Karpas-422 (cell line): ENCODE measurements around the gene LMO3. TPM values are rescaled to one million over a fixed set of nuclear protein-coding genes. Genes with fewer than 3 reads are reported as not detected.

Source experiments
- DNase-seq: peaks from one replicate; pipeline ENCODE4 v3.0.0-alpha.2; 2015
- H2AFZ ChIP-seq: fragments of 200-600 bp; sonication (generic); 2 replicates; pipeline ENCODE4 v1.6.1; 2014; ENCODE audit warnings: antibody characterized with exemption, low read length, mixed read lengths
- H3K27ac ChIP-seq: fragments of 200-600 bp; sonication (generic); 2 replicates; pipeline ENCODE4 v1.5.1; 2014; ENCODE audit warnings: mild to moderate bottlenecking, low read length, moderate library complexity
- H3K27me3 ChIP-seq: fragments of 200-600 bp; sonication (generic); 2 replicates; pipeline ENCODE4 v1.6.1; 2014; ENCODE audit warnings: low read length, mixed read lengths
- H3K36me3 ChIP-seq: fragments of 200-600 bp; sonication (generic); 2 replicates; pipeline ENCODE4 v1.6.1; 2014; ENCODE audit warnings: low read length, mixed read lengths; ENCODE audit not compliant: insufficient read depth
- H3K4me1 ChIP-seq: fragments of 200-600 bp; sonication (generic); 2 replicates; pipeline ENCODE4 v1.6.1; 2014; ENCODE audit warnings: mild to moderate bottlenecking, low read length, mixed read lengths
- H3K4me2 ChIP-seq: fragments of 200-600 bp; sonication (generic); 2 replicates; pipeline ENCODE4 v1.6.1; 2014; ENCODE audit warnings: low read length, low read depth, mild to moderate bottlenecking; ENCODE audit not compliant: poor library complexity, severe bottlenecking
- H3K4me3 ChIP-seq: fragments of 200-600 bp; sonication (generic); 2 replicates; pipeline ENCODE4 v1.5.1; 2014; ENCODE audit warnings: mild to moderate bottlenecking, antibody characterized with exemption, low read length, mixed read lengths
- H3K79me2 ChIP-seq: fragments of 200-600 bp; sonication (generic); 2 replicates; pipeline ENCODE4 v1.6.1; 2014; ENCODE audit warnings: mild to moderate bottlenecking, low read length, mixed read lengths
- H3K9ac ChIP-seq: fragments of 200-600 bp; sonication (generic); 2 replicates; pipeline ENCODE4 v1.6.0; 2014; ENCODE audit warnings: low read length
- H3K9me2 ChIP-seq: fragments of 200-600 bp; sonication (generic), shearing (Covaris generic); replicated peaks from 2 replicates; pipeline ENCODE4 v1.6.0; 2014; ENCODE audit warnings: mild to moderate bottlenecking, low read length, moderate library complexity; ENCODE audit not compliant: insufficient read depth
- H3K9me3 ChIP-seq: fragments of 300-700, 200-600 bp; sonication (generic); 2 replicates; pipeline ENCODE4 v1.6.1; 2014; ENCODE audit warnings: low read length, mixed read lengths
- H4K20me1 ChIP-seq: fragments of 200-600 bp; sonication (generic); 2 replicates; pipeline ENCODE4 v1.6.1; 2014; ENCODE audit warnings: mild to moderate bottlenecking, antibody characterized with exemption, low read length, low read depth; ENCODE audit not compliant: insufficient read depth
- total RNA-seq: library from RNA; depleted of rRNA; stranded (reverse); fragments of >200 nt; shearing (Covaris generic); gene quantifications from 2 replicates; pipeline ENCODE4 v1.2.3, GENCODE V29; 2014; ENCODE audit warnings: low replicate concordance

Gene LMO3
- total RNA-seq, 1 experiment from 2014 or later = not detected

- Histone ChIP-seq H2AFZ (no peak overlapping the region), H3K9ac (no peak overlapping the region), H3K79me2 (no peaks in the 10 kb centered on the region), H3K9me2 (no peaks in the 10 kb centered on the region), H4K20me1 (no peaks in the 10 kb centered on the region), H3K36me3 (no peaks in the 10 kb centered on the region), H3K9me3 (0 out of 2 replicates have a peak, but pooled peaks cover 8% of the 10 kb centered on the region), H3K4me1 (no peaks in the 10 kb centered on the region), H3K27ac (no peak overlapping the region), H3K4me2 (no peak overlapping the region), H3K27me3 (no peaks in the 10 kb centered on the region), H3K4me3 (no peak overlapping the region)
- DNase-seq = no peak
Measured at GRCh38 chr12:16579041-16579440, 26.9 kb downstream of the LMO3 start.

GRCh38 chr12:16573398-16574077 is 32.4 kb downstream of the LMO3 start:
- no peaks in the 10 kb centered on the region for H3K79me2 ChIP-seq
- no peaks in the 10 kb centered on the region for H3K4me1 ChIP-seq
- H3K9me2 ChIP-seq = no peaks in the 10 kb centered on the region
- 0 out of 2 replicates have a peak, but pooled peaks cover 8% of the 10 kb centered on the region for H3K9me3 ChIP-seq
- no peak for DNase-seq
- no peak overlapping the region for H3K4me3 ChIP-seq
- H3K27ac ChIP-seq = no peak overlapping the region
- no peaks in the 10 kb centered on the region for H3K27me3 ChIP-seq
- no peak overlapping the region for H3K4me2 ChIP-seq
- no peak overlapping the region for H3K9ac ChIP-seq
- H2AFZ ChIP-seq = no peak overlapping the region
- no peaks in the 10 kb centered on the region for H4K20me1 ChIP-seq
- no peaks in the 10 kb centered on the region for H3K36me3 ChIP-seq

- Histone ChIP-seq H3K9me3 (peaks cover 4% of the 10 kb centered on the region; the same call in 1 of the 2 replicates), H4K20me1 (no peaks in the 10 kb centered on the region), H3K27me3 (no peaks in the 10 kb centered on the region), H3K9me2 (no peaks in the 10 kb centered on the region), H3K4me1 (no peaks in the 10 kb centered on the region), H3K79me2 (no peaks in the 10 kb centered on the region), H3K4me3 (no peak overlapping the region), H2AFZ (no peak overlapping the region), H3K9ac (no peak overlapping the region), H3K27ac (no peak overlapping the region), H3K4me2 (no peak overlapping the region), H3K36me3 (no peaks in the 10 kb centered on the region)
- DNase-seq = no peak
Measured at GRCh38 chr12:16568873-16569272, 37.1 kb downstream of the LMO3 start.

GRCh38 chr12:16564675-16565074 is 41.3 kb downstream of the LMO3 start:
- Histone ChIP-seq H3K9me2 (no peaks in the 10 kb centered on the region), H3K4me3 (no peak overlapping the region), H3K36me3 (no peaks in the 10 kb centered on the region), H3K9me3 (no peaks in the 10 kb centered on the region; the same call in 1 of the 2 replicates), H3K9ac (no peak overlapping the region), H3K4me2 (no peak overlapping the region), H3K79me2 (no peaks in the 10 kb centered on the region), H3K4me1 (no peaks in the 10 kb centered on the region), H3K27ac (no peak overlapping the region), H3K27me3 (no peaks in the 10 kb centered on the region), H4K20me1 (no peaks in the 10 kb centered on the region), H2AFZ (no peak overlapping the region)
- no peak for DNase-seq

- no peaks in the 10 kb centered on the region for H3K36me3 ChIP-seq
- no peaks in the 10 kb centered on the region; the same call in 1 of the 2 replicates for H3K9me3 ChIP-seq
- H3K4me2 ChIP-seq = no peak overlapping the region
- no peaks in the 10 kb centered on the region for H4K20me1 ChIP-seq
- DNase-seq = no peak
- H3K79me2 ChIP-seq = no peaks in the 10 kb centered on the region
- no peaks in the 10 kb centered on the region for H3K27me3 ChIP-seq
- no peak overlapping the region for H3K27ac ChIP-seq
- no peaks in the 10 kb centered on the region for H3K4me1 ChIP-seq
- H2AFZ ChIP-seq = no peak overlapping the region
- H3K4me3 ChIP-seq = no peak overlapping the region
- no peak overlapping the region for H3K9ac ChIP-seq
- no peaks in the 10 kb centered on the region for H3K9me2 ChIP-seq
Measured at GRCh38 chr12:16563504-16563903, 42.5 kb downstream of the LMO3 start.

GRCh38 chr12:16562921-16563320 is 43.0 kb downstream of the LMO3 start:
- no peaks in the 10 kb centered on the region; the same call in 1 of the 2 replicates for H3K9me3 ChIP-seq
- no peak overlapping the region for H2AFZ ChIP-seq
- no peaks in the 10 kb centered on the region for H3K9me2 ChIP-seq
- H3K36me3 ChIP-seq = no peaks in the 10 kb centered on the region
- no peak overlapping the region for H3K9ac ChIP-seq
- H4K20me1 ChIP-seq = no peaks in the 10 kb centered on the region
- no peak for DNase-seq
- no peaks in the 10 kb centered on the region for H3K79me2 ChIP-seq
- H3K27ac ChIP-seq = no peak overlapping the region
- H3K27me3 ChIP-seq = no peaks in the 10 kb centered on the region
- no peaks in the 10 kb centered on the region for H3K4me1 ChIP-seq
- no peak overlapping the region for H3K4me3 ChIP-seq
- no peak overlapping the region for H3K4me2 ChIP-seq

GRCh38 chr12:16562435-16562834 is 43.5 kb downstream of the LMO3 start:
- H3K9me2 ChIP-seq = no peaks in the 10 kb centered on the region
- no peak overlapping the region for H3K4me2 ChIP-seq
- no peaks in the 10 kb centered on the region; the same call in 1 of the 2 replicates for H3K9me3 ChIP-seq
- H3K79me2 ChIP-seq = no peaks in the 10 kb centered on the region
- no peak overlapping the region for H3K4me3 ChIP-seq
- DNase-seq = no peak
- H3K27ac ChIP-seq = no peak overlapping the region
- no peaks in the 10 kb centered on the region for H3K4me1 ChIP-seq
- no peak overlapping the region for H2AFZ ChIP-seq
- no peaks in the 10 kb centered on the region for H3K27me3 ChIP-seq
- no peak overlapping the region for H3K9ac ChIP-seq
- H3K36me3 ChIP-seq = no peaks in the 10 kb centered on the region
- H4K20me1 ChIP-seq = no peaks in the 10 kb centered on the region

- no peak overlapping the region for H3K4me3 ChIP-seq
- DNase-seq = no peak
- no peak overlapping the region for H3K9ac ChIP-seq
- H3K4me2 ChIP-seq = no peak overlapping the region
- H4K20me1 ChIP-seq = no peaks in the 10 kb centered on the region
- H3K79me2 ChIP-seq = no peaks in the 10 kb centered on the region
- no peak overlapping the region for H2AFZ ChIP-seq
- H3K9me2 ChIP-seq = no peaks in the 10 kb centered on the region
- H3K9me3 ChIP-seq = no peaks in the 10 kb centered on the region; the same call in 1 of the 2 replicates
- no peaks in the 10 kb centered on the region for H3K4me1 ChIP-seq
- no peaks in the 10 kb centered on the region for H3K27me3 ChIP-seq
- H3K36me3 ChIP-seq = no peaks in the 10 kb centered on the region
- H3K27ac ChIP-seq = no peak overlapping the region
Measured at GRCh38 chr12:16560273-16560672, 45.7 kb downstream of the LMO3 start.
